ENCODE data around the gene KMO.

The KMO gene

GRCh38 chr1:241615043-241615974, 83.1 kb downstream of the KMO start:
- no peaks in the 10 kb centered on the region for H3K27me3 ChIP-seq (ENCODE audit: control insufficient read depth in 5 of 5, insufficient read depth in 4 of 5, low read length in 5 of 5)
- H3K9ac ChIP-seq (ENCODE audit: low read length in 5 of 5): no peak overlapping the region
- no peak overlapping the region for H3K4me3 ChIP-seq (ENCODE audit: low read depth in 1 of 5, low read length in 5 of 5)
- H3K36me3 ChIP-seq (ENCODE audit: control insufficient read depth in 5 of 5, insufficient read depth in 5 of 5, low read length in 5 of 5): no peaks in the 10 kb centered on the region
- H3K4me1 ChIP-seq (ENCODE audit: control insufficient read depth in 5 of 5, insufficient read depth in 5 of 5, low read length in 5 of 5): peaks cover 0 to 5% (median 3%) of the 10 kb centered on the region in 5 donors
- H3K9me3 ChIP-seq (ENCODE audit: control insufficient read depth in 5 of 5, low read length in 5 of 5): no peaks in the 10 kb centered on the region
- H3K27ac ChIP-seq (ENCODE audit: low read depth, low read length): no peak overlapping the region

GRCh38 chr1:241617426-241617825, 85.2 kb downstream of the KMO start:
- Histone ChIP-seq H3K9me3 (ENCODE audit: control insufficient read depth in 5 of 5, low read length in 5 of 5) (no peaks in the 10 kb centered on the region), H3K4me1 (ENCODE audit: control insufficient read depth in 5 of 5, insufficient read depth in 5 of 5, low read length in 5 of 5) (peaks cover 0 to 2% (median 0%) of the 10 kb centered on the region in 5 donors), H3K36me3 (ENCODE audit: control insufficient read depth in 5 of 5, insufficient read depth in 5 of 5, low read length in 5 of 5) (no peaks in the 10 kb centered on the region), H3K9ac (ENCODE audit: low read length in 5 of 5) (no peak overlapping the region), H3K27me3 (ENCODE audit: control insufficient read depth in 5 of 5, insufficient read depth in 4 of 5, low read length in 5 of 5) (no peaks in the 10 kb centered on the region), H3K4me3 (ENCODE audit: low read depth in 1 of 5, low read length in 5 of 5) (no peak overlapping the region), H3K27ac (ENCODE audit: low read depth, low read length) (no peak overlapping the region)

- Histone ChIP-seq H3K4me1 (ENCODE audit: control insufficient read depth in 5 of 5, insufficient read depth in 5 of 5, low read length in 5 of 5) (peaks cover 0 to 13% (median 4%) of the 10 kb centered on the region in 5 donors), H3K27me3 (ENCODE audit: control insufficient read depth in 5 of 5, insufficient read depth in 4 of 5, low read length in 5 of 5) (no peaks in the 10 kb centered on the region), H3K4me3 (ENCODE audit: low read depth in 1 of 5, low read length in 5 of 5) (no peak overlapping the region), H3K9me3 (ENCODE audit: control insufficient read depth in 5 of 5, low read length in 5 of 5) (no peaks in the 10 kb centered on the region), H3K27ac (ENCODE audit: low read depth, low read length) (no peak overlapping the region), H3K36me3 (ENCODE audit: control insufficient read depth in 5 of 5, insufficient read depth in 5 of 5, low read length in 5 of 5) (no peaks in the 10 kb centered on the region), H3K9ac (ENCODE audit: low read length in 5 of 5) (no peak overlapping the region)
Observed at GRCh38 chr1:241622669-241623068, 90.5 kb downstream of the KMO start.

GRCh38 chr1:241624935-241625334, 92.8 kb downstream of the KMO start:
- Histone ChIP-seq H3K27ac (ENCODE audit: low read depth, low read length) (no peak overlapping the region), H3K4me3 (ENCODE audit: low read depth in 1 of 5, low read length in 5 of 5) (no peak overlapping the region), H3K27me3 (ENCODE audit: control insufficient read depth in 5 of 5, insufficient read depth in 4 of 5, low read length in 5 of 5) (no peaks in the 10 kb centered on the region), H3K4me1 (ENCODE audit: control insufficient read depth in 5 of 5, insufficient read depth in 5 of 5, low read length in 5 of 5) (peaks cover 0 to 17% (median 7%) of the 10 kb centered on the region in 5 donors), H3K9ac (ENCODE audit: low read length in 5 of 5) (no peak overlapping the region), H3K36me3 (ENCODE audit: control insufficient read depth in 5 of 5, insufficient read depth in 5 of 5, low read length in 5 of 5) (no peaks in the 10 kb centered on the region), H3K9me3 (ENCODE audit: control insufficient read depth in 5 of 5, low read length in 5 of 5) (no peaks in the 10 kb centered on the region)

- peak overlapping the region in 2 of 5 donors; percentile 7 to 59 for H3K9ac ChIP-seq (ENCODE audit: low read length in 5 of 5)
- H3K36me3 ChIP-seq (ENCODE audit: control insufficient read depth in 5 of 5, insufficient read depth in 5 of 5, low read length in 5 of 5): no peaks in the 10 kb centered on the region
- H3K9me3 ChIP-seq (ENCODE audit: control insufficient read depth in 5 of 5, low read length in 5 of 5): no peaks in the 10 kb centered on the region
- H3K4me1 ChIP-seq (ENCODE audit: control insufficient read depth in 5 of 5, insufficient read depth in 5 of 5, low read length in 5 of 5): peaks cover 0 to 17% (median 7%) of the 10 kb centered on the region in 5 donors
- no peak overlapping the region for H3K27ac ChIP-seq (ENCODE audit: low read depth, low read length)
- H3K4me3 ChIP-seq (ENCODE audit: low read depth in 1 of 5, low read length in 5 of 5): no peak overlapping the region
- H3K27me3 ChIP-seq (ENCODE audit: control insufficient read depth in 5 of 5, insufficient read depth in 4 of 5, low read length in 5 of 5): no peaks in the 10 kb centered on the region
Observed at GRCh38 chr1:241627453-241628259, 95.5 kb downstream of the KMO start.

- no peak overlapping the region for H3K4me3 ChIP-seq (ENCODE audit: low read depth in 1 of 5, low read length in 5 of 5)
- H3K27me3 ChIP-seq (ENCODE audit: control insufficient read depth in 5 of 5, insufficient read depth in 4 of 5, low read length in 5 of 5): no peaks in the 10 kb centered on the region
- H3K9ac ChIP-seq (ENCODE audit: low read length in 5 of 5): no peak overlapping the region
- H3K9me3 ChIP-seq (ENCODE audit: control insufficient read depth in 5 of 5, low read length in 5 of 5): no peaks in the 10 kb centered on the region
- H3K4me1 ChIP-seq (ENCODE audit: control insufficient read depth in 5 of 5, insufficient read depth in 5 of 5, low read length in 5 of 5): peaks cover 0 to 11% (median 6%) of the 10 kb centered on the region in 5 donors
- H3K27ac ChIP-seq (ENCODE audit: low read depth, low read length): no peak overlapping the region
- no peaks in the 10 kb centered on the region for H3K36me3 ChIP-seq (ENCODE audit: control insufficient read depth in 5 of 5, insufficient read depth in 5 of 5, low read length in 5 of 5)
Observed at GRCh38 chr1:241630005-241630404, 97.8 kb downstream of the KMO start.

GRCh38 chr1:241630476-241630875, 98.3 kb downstream of the KMO start:
- no peak overlapping the region for H3K4me3 ChIP-seq (ENCODE audit: low read depth in 1 of 5, low read length in 5 of 5)
- H3K27ac ChIP-seq (ENCODE audit: low read depth, low read length): no peak overlapping the region
- H3K9ac ChIP-seq (ENCODE audit: low read length in 5 of 5): no peak overlapping the region
- H3K36me3 ChIP-seq (ENCODE audit: control insufficient read depth in 5 of 5, insufficient read depth in 5 of 5, low read length in 5 of 5): peaks cover 0 to 2% (median 0%) of the 10 kb centered on the region in 5 donors
- peaks cover 0 to 8% (median 4%) of the 10 kb centered on the region in 5 donors for H3K4me1 ChIP-seq (ENCODE audit: control insufficient read depth in 5 of 5, insufficient read depth in 5 of 5, low read length in 5 of 5)
- no peaks in the 10 kb centered on the region for H3K27me3 ChIP-seq (ENCODE audit: control insufficient read depth in 5 of 5, insufficient read depth in 4 of 5, low read length in 5 of 5)
- H3K9me3 ChIP-seq (ENCODE audit: control insufficient read depth in 5 of 5, low read length in 5 of 5): no peaks in the 10 kb centered on the region

- H3K9me3 ChIP-seq (ENCODE audit: control insufficient read depth in 5 of 5, low read length in 5 of 5): no peaks in the 10 kb centered on the region
- no peak overlapping the region for H3K27ac ChIP-seq (ENCODE audit: low read depth, low read length)
- H3K27me3 ChIP-seq (ENCODE audit: control insufficient read depth in 5 of 5, insufficient read depth in 4 of 5, low read length in 5 of 5): no peaks in the 10 kb centered on the region
- H3K4me1 ChIP-seq (ENCODE audit: control insufficient read depth in 5 of 5, insufficient read depth in 5 of 5, low read length in 5 of 5): peaks cover 0 to 8% (median 4%) of the 10 kb centered on the region in 5 donors
- H3K36me3 ChIP-seq (ENCODE audit: control insufficient read depth in 5 of 5, insufficient read depth in 5 of 5, low read length in 5 of 5): peaks cover 0 to 2% (median 0%) of the 10 kb centered on the region in 5 donors
- H3K4me3 ChIP-seq (ENCODE audit: low read depth in 1 of 5, low read length in 5 of 5): no peak overlapping the region
- no peak overlapping the region for H3K9ac ChIP-seq (ENCODE audit: low read length in 5 of 5)
Observed at GRCh38 chr1:241630899-241631298, 98.7 kb downstream of the KMO start.

- Histone ChIP-seq H3K27ac (ENCODE audit: low read depth, low read length) (no peak overlapping the region), H3K27me3 (ENCODE audit: control insufficient read depth in 5 of 5, insufficient read depth in 4 of 5, low read length in 5 of 5) (no peaks in the 10 kb centered on the region), H3K9ac (ENCODE audit: low read length in 5 of 5) (no peak overlapping the region), H3K36me3 (ENCODE audit: control insufficient read depth in 5 of 5, insufficient read depth in 5 of 5, low read length in 5 of 5) (peaks cover 0 to 2% (median 0%) of the 10 kb centered on the region in 5 donors), H3K9me3 (ENCODE audit: control insufficient read depth in 5 of 5, low read length in 5 of 5) (no peaks in the 10 kb centered on the region), H3K4me3 (ENCODE audit: low read depth in 1 of 5, low read length in 5 of 5) (no peak overlapping the region), H3K4me1 (ENCODE audit: control insufficient read depth in 5 of 5, insufficient read depth in 5 of 5, low read length in 5 of 5) (peaks cover 0 to 8% (median 4%) of the 10 kb centered on the region in 5 donors)
Observed at GRCh38 chr1:241631674-241632073, 99.5 kb downstream of the KMO start.

- peaks cover 0 to 8% (median 4%) of the 10 kb centered on the region in 5 donors for H3K4me1 ChIP-seq (ENCODE audit: control insufficient read depth in 5 of 5, insufficient read depth in 5 of 5, low read length in 5 of 5)
- no peaks in the 10 kb centered on the region for H3K9me3 ChIP-seq (ENCODE audit: control insufficient read depth in 5 of 5, low read length in 5 of 5)
- no peak overlapping the region for H3K9ac ChIP-seq (ENCODE audit: low read length in 5 of 5)
- no peak overlapping the region for H3K4me3 ChIP-seq (ENCODE audit: low read depth in 1 of 5, low read length in 5 of 5)
- H3K27me3 ChIP-seq (ENCODE audit: control insufficient read depth in 5 of 5, insufficient read depth in 4 of 5, low read length in 5 of 5): no peaks in the 10 kb centered on the region
- no peak overlapping the region for H3K27ac ChIP-seq (ENCODE audit: low read depth, low read length)
- peaks cover 0 to 2% (median 0%) of the 10 kb centered on the region in 5 donors for H3K36me3 ChIP-seq (ENCODE audit: control insufficient read depth in 5 of 5, insufficient read depth in 5 of 5, low read length in 5 of 5)
Observed at GRCh38 chr1:241632987-241633386, 100.8 kb downstream of the KMO start.
